Activated T-helper 17 cell treated with anti-CD3 and anti-CD28 coated beads, Interleukin-2, amount 50 U/mL, for 72 hours (primary cell): ENCODE data around the gene MLYCD. TPM values are rescaled to one million over a fixed set of nuclear protein-coding genes. Genes with fewer than 3 reads are reported as not detected.

Experiments used
- ATAC-seq: fragments of 150-1000 bp; cut with Tn5 transposase; replicated peaks from 2 replicates; pipeline ENCODE4 v1.10.0; 2021; ENCODE audit warnings: mild to moderate bottlenecking, moderate library complexity
- H3K27ac Mint-ChIP-seq: one replicate; pipeline ENCODE4 v1.8.0; 2022; ENCODE audit warnings: mixed read lengths
- H3K27me3 Mint-ChIP-seq: one replicate; pipeline ENCODE4 v1.8.0; 2022; ENCODE audit warnings: mixed read lengths
- H3K36me3 Mint-ChIP-seq: one replicate; pipeline ENCODE4 v1.8.0; 2022; ENCODE audit warnings: low read depth, mild to moderate bottlenecking, mixed read lengths
- H3K4me1 Mint-ChIP-seq: one replicate; pipeline ENCODE4 v1.8.0; 2022; ENCODE audit warnings: mixed read lengths
- H3K4me3 Mint-ChIP-seq: one replicate; pipeline ENCODE4 v1.8.0; 2022; ENCODE audit warnings: mild to moderate bottlenecking, mixed read lengths
- H3K9me3 Mint-ChIP-seq: one replicate; pipeline ENCODE4 v1.8.0; 2022; ENCODE audit warnings: mixed read lengths
- total RNA-seq, 2 donors: library from RNA; stranded (reverse); gene quantifications; one replicate each; pipeline ENCODE4 v1.2.3, GENCODE V29; 2022

MLYCD gene
- total RNA-seq, 2 donors from 2014 or later = 2.7 to 4.3 TPM

DNA sequence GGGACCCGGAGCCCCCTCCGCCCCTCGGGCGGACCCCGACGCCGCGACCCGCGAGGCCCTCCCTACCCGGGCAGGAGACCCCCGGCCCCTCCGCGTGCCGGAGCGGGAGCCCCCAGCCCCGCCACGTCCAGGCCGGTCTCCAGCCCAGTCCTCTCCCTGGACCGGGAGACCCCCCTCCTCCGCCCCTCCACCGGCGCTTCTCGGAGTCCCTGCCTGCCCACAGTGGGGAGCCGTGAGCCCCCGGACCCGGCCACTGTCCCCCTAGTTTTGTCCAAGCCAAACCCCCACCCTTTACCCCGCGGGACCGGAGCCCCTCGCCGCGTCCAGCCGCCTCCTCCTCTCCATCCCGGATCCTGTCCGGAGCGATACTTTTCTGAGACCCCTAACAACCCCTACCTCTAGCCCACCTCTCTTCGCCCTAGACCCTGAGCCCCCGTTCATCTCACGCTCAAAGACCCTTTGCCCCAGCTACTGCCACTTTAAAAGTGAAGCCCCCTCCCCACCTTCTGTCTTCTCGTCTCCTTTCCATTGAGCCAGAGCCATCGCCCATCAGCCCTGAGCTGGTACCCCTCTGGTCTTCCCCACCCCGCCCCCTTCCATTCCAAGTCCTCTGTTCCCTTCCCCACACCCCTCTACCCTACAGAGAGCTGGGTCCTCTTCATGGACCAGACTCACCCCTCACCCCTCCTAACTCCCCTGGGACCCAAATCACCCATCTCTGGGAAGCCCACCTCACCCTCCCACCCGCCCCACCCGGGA lies 70.2 kb downstream of the MLYCD start:
- H3K9me3 Mint-ChIP-seq = no peaks in the 10 kb centered on the region
- H3K4me3 Mint-ChIP-seq = no peak overlapping the region
- peaks cover 5% of the 10 kb centered on the region for H3K4me1 Mint-ChIP-seq
- no peak overlapping the region for H3K27ac Mint-ChIP-seq
- ATAC-seq = no peak
- H3K36me3 Mint-ChIP-seq = no peaks in the 10 kb centered on the region
- H3K27me3 Mint-ChIP-seq = peaks cover 12% of the 10 kb centered on the region

DNA sequence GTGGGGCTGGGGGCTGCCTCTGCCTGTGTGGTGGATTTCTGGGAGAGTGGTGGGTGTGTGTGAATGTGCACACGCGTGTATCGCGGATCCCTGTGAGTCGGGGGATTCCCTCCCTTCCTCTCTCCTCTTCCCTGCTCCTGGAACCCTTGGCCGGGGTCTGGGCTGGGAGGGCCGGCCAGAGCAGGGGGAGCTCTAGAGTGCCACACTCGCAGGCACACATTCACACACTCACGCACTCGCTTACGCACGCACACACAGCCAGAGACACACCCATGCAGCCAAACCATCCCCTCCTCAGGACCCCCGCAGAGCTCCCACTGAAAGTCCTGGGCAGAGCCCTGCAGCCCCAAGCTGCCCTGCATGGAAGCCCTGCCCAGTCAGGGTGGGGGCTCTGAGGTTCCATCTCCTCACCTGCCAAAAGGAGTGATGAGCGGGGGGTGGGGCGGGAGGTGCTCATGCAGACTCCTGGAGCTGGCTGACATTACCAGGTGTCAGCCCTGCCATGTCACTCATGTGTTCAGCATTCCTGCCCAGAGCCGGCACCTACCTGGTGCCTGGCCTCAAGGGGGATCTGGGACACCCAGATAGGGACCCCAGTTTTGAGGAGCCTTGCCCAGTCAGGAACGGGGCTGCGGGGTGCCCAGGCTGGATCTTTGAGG lies 71.0 kb downstream of the MLYCD start:
- Mint-ChIP-seq H3K4me1 (peaks cover 5% of the 10 kb centered on the region), H3K27ac (no peak overlapping the region), H3K36me3 (no peaks in the 10 kb centered on the region), H3K9me3 (no peaks in the 10 kb centered on the region), H3K4me3 (no peak overlapping the region), H3K27me3 (peaks cover 18% of the 10 kb centered on the region)
- ATAC-seq = no peak

DNA sequence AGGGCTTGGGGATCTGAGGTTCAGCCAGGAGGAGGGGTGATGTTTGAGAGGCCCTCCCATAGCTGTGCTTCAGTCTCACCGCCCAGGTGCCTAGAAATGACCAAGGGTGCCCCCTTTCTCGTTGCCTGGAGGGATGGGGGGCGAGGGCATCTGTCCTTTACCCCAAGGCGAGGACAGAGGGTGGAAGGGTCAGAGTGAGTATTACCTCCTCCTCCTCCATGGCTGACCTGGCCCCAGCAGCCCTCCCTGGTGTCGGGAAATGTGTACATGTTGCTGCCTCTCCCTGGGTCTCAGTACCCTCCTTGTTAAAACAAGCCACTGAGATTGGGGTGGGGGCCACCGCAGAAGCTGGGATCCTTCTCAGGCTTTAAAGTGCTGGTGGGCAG lies 71.5 kb downstream of the MLYCD start:
- no peaks in the 10 kb centered on the region for H3K9me3 Mint-ChIP-seq
- peaks cover 5% of the 10 kb centered on the region for H3K4me1 Mint-ChIP-seq

DNA sequence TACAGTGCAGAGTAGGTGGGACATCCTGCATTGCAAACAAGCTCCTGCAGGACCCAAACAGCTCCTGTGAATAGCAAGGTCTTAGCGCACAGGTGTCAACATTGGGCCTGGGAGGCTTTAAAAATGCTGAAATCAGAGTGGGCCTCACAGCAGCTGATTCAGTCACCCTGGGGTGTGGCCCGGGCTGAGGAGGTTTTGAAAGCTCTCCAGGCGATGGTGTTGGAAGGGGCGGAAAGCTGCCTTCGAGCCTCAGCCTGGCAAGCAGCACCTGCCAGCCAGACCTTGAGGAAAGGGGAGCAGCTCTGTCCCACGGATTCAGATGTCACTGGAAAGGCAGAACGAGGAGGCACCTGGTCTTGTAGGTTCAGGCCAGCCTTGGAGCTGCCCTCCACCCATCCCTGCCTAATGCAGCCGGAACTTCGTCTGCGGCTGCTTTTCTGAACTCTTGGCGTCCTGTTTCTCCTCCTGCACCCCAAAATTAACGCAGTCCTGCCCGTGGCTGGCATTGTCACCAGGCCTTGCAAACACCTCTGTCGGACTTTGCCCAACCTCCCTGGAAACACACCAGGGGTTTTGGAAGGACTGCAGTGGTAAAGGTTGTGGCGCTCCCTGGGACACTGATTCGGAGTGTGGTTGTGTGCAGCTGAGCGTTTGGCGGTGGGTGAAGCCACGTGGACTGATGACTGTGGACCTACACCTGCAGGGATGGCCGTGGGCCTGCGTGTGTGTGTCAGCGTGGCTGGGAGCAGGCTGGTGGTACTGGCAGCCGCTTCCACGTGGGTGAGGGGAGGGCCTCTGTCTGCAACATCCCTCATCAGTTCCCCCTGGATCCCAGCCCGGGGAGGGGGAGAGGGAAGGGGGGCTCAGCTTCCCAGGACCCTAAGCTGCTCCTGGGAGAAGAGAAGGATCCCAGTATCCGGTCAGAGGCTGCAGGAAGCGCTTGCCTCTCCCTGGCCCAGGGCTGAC lies 72.5 kb downstream of the MLYCD start:
- H3K9me3 Mint-ChIP-seq = no peaks in the 10 kb centered on the region
- ATAC-seq = no peak
- H3K4me3 Mint-ChIP-seq = no peak overlapping the region
- peaks cover 5% of the 10 kb centered on the region for H3K4me1 Mint-ChIP-seq
- H3K36me3 Mint-ChIP-seq = no peaks in the 10 kb centered on the region
- no peak overlapping the region for H3K27ac Mint-ChIP-seq
- peaks cover 18% of the 10 kb centered on the region for H3K27me3 Mint-ChIP-seq

More for the DNA sequence above, 71.5 kb downstream of the MLYCD start:
- no peak for ATAC-seq
- H3K27me3 Mint-ChIP-seq = peaks cover 18% of the 10 kb centered on the region
- H3K27ac Mint-ChIP-seq = no peak overlapping the region
- H3K36me3 Mint-ChIP-seq = no peaks in the 10 kb centered on the region
- no peak overlapping the region for H3K4me3 Mint-ChIP-seq

DNA sequence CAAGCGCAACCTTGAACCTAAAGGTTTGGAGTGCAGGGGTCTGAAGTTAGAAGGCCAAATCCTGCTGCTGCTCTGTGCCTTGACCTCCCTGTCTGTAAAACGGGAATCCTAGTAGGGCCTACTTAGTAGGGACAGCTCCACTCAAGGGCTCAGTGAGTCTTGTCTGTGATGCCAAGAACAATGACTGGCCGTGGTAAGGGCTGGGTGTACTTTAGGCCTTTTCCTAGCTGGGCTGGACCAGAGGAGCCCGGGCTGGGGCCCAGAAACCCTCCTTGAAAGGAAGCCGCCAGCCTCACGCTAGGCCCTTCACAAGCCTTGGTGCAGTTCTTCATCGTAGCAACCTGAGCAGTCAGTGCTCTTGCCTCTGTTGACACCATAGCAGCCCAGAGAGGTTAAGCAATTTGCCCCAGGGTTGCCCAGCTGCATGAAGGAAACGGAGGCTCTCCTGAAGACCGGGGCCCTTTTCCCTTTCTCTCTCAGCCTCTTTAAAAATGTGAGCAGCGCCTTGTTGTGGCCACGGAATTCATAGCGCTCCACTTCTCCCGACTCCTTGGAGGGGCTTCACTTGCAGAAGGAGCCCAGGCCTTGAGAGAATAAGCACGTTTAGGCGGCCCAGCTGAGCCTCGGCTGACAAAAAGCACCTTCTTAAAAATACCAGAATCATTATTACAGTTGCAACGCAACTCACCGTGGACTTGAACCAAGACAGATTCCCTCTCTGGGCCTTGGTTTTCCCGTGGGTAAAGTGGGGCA lies 73.5 kb downstream of the MLYCD start:
- Mint-ChIP-seq H3K36me3 (no peaks in the 10 kb centered on the region), H3K27ac (no peak overlapping the region), H3K9me3 (no peaks in the 10 kb centered on the region), H3K27me3 (peaks cover 18% of the 10 kb centered on the region), H3K4me3 (no peak overlapping the region), H3K4me1 (peaks cover 5% of the 10 kb centered on the region)
- ATAC-seq = no peak

DNA sequence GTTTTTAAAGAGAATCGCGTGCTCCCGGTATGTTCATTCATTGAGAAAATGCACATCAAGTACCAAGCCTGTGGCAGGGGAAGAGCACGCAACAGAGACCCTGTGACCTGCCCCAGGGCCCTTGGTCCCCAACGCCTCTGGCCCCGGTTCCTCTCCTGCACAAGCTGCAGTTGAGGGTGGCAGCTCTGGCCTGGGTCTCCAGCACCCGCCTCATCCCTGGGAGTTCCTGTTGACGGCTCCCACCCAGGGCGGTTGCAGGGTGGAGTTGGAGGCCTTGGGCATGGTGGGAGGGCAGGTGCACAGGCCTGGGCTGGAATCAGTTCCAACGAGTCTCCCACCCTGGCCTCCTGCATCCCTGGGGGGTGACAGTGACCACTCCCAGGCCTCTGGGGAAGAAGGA lies 74.2 kb downstream of the MLYCD start:
- H3K27ac Mint-ChIP-seq = no peak overlapping the region
- no peak for ATAC-seq
- H3K27me3 Mint-ChIP-seq = peaks cover 14% of the 10 kb centered on the region
- peaks cover 2% of the 10 kb centered on the region for H3K9me3 Mint-ChIP-seq
- no peak overlapping the region for H3K4me3 Mint-ChIP-seq
- H3K4me1 Mint-ChIP-seq = no peaks in the 10 kb centered on the region
- no peaks in the 10 kb centered on the region for H3K36me3 Mint-ChIP-seq

DNA sequence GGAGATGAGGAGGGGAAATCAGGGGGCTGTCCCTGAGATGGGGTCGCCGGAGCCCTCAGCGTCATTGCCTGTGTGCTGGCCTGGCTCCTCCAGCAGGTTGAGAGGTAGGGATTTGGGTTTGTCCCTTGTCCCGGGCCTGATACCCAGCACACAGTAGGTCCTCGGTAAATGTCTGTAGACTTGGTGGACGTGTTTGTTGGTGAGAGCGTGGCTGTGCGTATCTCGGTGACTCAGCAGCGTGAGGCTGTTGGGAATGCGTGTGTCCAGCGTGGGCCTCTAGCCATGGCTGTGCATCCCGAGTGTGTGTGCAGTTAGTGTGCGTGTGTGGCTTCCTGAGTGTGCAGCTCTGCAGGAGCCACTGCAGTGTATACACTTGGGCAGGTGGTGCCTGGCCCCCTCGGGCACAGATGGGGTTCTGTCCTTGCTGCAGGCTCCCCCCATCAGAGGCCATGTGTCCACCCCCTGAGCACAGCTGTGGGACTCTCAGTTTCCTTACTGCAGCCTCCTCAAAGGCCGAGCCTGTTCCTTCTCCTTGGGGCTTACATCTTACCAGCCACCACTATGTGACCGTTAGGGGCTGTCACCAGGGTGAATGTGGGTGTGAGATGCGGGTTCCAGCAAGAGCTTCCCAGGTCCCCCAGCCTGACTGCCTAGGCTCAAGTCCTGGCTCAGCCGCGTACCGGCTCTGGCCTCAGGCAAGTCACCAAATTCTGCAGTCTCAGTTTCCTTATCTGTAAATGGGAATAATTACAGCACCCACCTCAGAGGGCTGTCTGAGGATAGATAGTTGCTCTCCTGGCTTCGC lies 74.9 kb downstream of the MLYCD start:
- Mint-ChIP-seq H3K4me1 (no peaks in the 10 kb centered on the region), H3K4me3 (no peak overlapping the region), H3K27ac (no peak overlapping the region), H3K36me3 (no peaks in the 10 kb centered on the region), H3K27me3 (peaks cover 14% of the 10 kb centered on the region), H3K9me3 (peaks cover 4% of the 10 kb centered on the region)
- no peak for ATAC-seq

DNA sequence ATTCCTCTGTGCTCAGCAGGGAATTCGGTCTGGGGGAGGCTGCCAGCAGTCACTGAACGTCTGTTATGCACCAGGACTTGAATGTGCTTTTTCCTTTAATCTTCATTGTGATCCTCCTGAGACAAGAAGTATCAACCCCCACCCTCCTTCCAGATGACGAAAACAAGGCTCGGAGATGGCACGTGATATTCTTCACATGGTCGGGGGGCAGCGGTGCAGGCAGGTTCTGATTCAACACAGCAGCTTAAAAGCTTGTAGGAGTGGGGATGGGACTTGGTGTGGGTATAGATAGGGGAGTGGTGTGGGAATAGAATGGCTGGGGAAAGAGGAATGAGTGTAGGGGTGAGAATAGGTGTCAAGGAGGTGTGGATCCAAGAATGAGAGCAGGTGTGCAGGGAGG lies 75.6 kb downstream of the MLYCD start:
- no peaks in the 10 kb centered on the region for H3K36me3 Mint-ChIP-seq
- peaks cover 4% of the 10 kb centered on the region for H3K9me3 Mint-ChIP-seq
- no peak overlapping the region for H3K27ac Mint-ChIP-seq
- no peaks in the 10 kb centered on the region for H3K4me1 Mint-ChIP-seq
- peaks cover 11% of the 10 kb centered on the region for H3K27me3 Mint-ChIP-seq
- no peak for ATAC-seq
- H3K4me3 Mint-ChIP-seq = no peak overlapping the region

DNA sequence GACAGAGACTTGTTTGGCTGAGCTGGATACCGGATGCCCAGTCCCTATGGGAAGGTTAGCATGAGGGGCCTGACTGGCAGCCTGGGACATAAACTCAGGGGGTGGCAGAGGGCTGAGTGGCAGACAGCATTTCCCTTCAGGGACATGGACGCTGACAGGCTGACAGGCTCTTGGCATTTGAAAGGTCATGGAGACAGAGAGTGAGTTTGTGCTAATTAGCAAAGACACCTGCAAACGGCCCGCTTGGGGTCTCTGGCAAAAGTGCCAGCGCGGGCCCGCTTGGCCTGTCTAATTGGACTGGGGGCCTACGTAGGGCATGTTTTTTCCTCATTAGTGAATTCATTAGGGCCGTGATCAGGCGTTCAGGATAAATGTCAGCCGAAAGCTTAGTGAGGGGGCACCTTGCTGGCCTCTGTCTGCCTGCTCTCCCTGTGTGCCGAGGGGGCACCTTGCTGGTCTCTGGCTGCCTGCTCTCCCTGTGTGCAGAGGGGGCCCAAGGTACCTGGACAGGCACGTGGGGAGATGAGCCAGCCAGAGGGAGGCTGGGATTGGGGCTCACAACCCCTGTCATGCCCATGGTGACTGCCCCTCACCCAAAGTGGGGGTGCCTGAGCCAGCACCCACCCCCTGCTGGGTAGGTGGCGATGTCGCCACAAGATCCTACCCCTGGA lies 76.8 kb downstream of the MLYCD start:
- peaks cover 6% of the 10 kb centered on the region for H3K27me3 Mint-ChIP-seq
- H3K4me3 Mint-ChIP-seq = no peak overlapping the region
- peaks cover 4% of the 10 kb centered on the region for H3K9me3 Mint-ChIP-seq
- no peaks in the 10 kb centered on the region for H3K36me3 Mint-ChIP-seq
- H3K4me1 Mint-ChIP-seq = no peaks in the 10 kb centered on the region
- H3K27ac Mint-ChIP-seq = no peak overlapping the region
- no peak for ATAC-seq

Other genes starting within 250 kb of the MLYCD start
- 10 to 100 TPM; 47.9 to 75.3 TPM for gene HSBP1, start 91.1 kb upstream of the MLYCD start, total RNA-seq
- 1 to 10 TPM in 1 of 2 donors, under 1 TPM in 1; 0.48 to 2.5 TPM for gene OSGIN1, start 54.1 kb downstream of the MLYCD start, total RNA-seq
- not detected for gene NECAB2, start 69.1 kb downstream of the MLYCD start, total RNA-seq
- gene SLC38A8, start 143.7 kb downstream of the MLYCD start, total RNA-seq = not detected
- gene MBTPS1, start 217.8 kb downstream of the MLYCD start, total RNA-seq = 10 to 100 TPM; 44.0 to 54.4 TPM
- 10 to 100 TPM in 1 of 2 donors, 1 to 10 TPM in 1; 9.9 to 14.6 TPM for gene HSDL1, start 246.1 kb downstream of the MLYCD start, total RNA-seq
- gene DNAAF1, start 246.2 kb downstream of the MLYCD start, total RNA-seq = under 1 TPM in 1 of 2 donors, not detected in 1; 0.21 TPM